ENCODE measurements around the gene ACE2. TPM values are rescaled to one million over a fixed set of nuclear protein-coding genes. Genes with fewer than 3 reads are reported as not detected.

ACE2 gene
- total RNA-seq, 1 donor from 2014 or later: 0.11 TPM

DNA sequence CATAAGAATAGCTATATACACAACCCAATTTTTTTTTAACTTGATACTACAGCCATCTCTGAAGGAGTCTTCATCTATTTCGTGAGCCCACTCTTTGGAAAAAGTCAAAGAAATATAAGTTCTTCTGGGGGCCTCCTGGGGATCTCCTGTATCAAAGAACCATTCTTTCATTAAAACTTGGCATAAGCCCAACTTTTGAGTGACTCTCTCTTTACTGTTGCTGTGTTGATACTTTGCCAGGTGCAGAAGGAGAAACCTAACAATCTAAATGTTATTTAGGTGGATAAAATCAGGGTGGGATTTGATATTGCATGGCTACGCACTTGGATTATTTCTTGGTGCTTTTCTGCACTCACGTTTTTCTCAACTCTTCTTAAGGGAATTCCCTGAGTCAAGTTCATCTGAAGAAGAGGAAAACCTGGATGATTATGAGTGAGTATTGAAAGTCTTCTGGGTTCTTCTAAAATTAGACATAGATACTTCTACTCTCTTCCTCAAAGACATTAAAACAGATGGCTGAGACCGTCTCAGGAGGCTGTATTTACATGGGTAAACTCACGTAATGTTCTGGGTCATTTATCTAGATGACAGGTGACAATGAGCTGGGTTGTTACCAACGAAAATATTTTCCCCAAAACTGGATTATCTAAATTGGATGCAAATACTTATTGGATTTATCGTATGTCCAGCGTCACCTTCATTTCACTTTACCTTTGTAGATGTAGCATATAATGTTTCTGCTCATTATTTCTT lies 74.9 kb downstream of the ACE2 start:
- H3K27me3 ChIP-seq: no peaks in the 10 kb centered on the region
- intact Hi-C loops (cut with DNase I): no loop called here
- TF ChIP-seq, protein P1, sequence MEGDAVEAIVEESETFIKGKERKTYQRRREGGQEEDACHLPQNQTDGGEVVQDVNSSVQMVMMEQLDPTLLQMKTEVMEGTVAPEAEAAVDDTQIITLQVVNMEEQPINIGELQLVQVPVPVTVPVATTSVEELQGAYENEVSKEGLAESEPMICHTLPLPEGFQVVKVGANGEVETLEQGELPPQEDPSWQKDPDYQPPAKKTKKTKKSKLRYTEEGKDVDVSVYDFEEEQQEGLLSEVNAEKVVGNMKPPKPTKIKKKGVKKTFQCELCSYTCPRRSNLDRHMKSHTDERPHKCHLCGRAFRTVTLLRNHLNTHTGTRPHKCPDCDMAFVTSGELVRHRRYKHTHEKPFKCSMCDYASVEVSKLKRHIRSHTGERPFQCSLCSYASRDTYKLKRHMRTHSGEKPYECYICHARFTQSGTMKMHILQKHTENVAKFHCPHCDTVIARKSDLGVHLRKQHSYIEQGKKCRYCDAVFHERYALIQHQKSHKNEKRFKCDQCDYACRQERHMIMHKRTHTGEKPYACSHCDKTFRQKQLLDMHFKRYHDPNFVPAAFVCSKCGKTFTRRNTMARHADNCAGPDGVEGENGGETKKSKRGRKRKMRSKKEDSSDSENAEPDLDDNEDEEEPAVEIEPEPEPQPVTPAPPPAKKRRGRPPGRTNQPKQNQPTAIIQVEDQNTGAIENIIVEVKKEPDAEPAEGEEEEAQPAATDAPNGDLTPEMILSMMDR (IDR thresholded peaks at IDR 0.05): no peak
- no peaks in the 10 kb centered on the region for H3K9me3 ChIP-seq
- H3K4me1 ChIP-seq: no peaks in the 10 kb centered on the region
- H3K27ac ChIP-seq: no peak overlapping the region
- DNase-seq (ENCODE audit: low spot score in 2 of 2): no peak
- no peak overlapping the region for H3K4me3 ChIP-seq
- H3K36me3 ChIP-seq: no peaks in the 10 kb centered on the region

DNA sequence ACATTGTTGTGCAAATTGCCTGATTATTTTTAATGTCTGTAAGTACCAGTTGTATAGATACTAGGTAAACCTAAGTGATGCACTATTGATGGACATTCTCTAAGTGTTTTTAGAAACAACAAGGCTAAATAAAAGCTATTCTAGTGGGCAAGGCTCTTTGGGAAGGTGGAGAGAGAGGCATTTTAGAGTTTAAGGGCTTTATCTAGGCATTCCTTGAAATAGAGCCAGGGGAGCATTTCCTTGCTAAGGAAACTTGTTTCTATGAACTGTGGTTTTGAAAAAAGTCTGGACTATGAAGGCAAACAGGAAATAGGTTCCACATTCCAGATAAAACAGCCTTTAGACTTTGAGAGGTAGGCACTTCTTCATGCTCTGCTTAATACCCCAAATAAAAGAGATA lies 76.3 kb downstream of the ACE2 start:
- Histone ChIP-seq H3K27me3 (no peaks in the 10 kb centered on the region), H3K27ac (no peak overlapping the region), H3K4me3 (no peak overlapping the region), H3K9me3 (no peaks in the 10 kb centered on the region), H3K4me1 (no peaks in the 10 kb centered on the region), H3K36me3 (no peaks in the 10 kb centered on the region)
- DNase-seq (ENCODE audit: low spot score in 2 of 2): no peak
- TF ChIP-seq, protein P1 (IDR thresholded peaks at IDR 0.05): no peak
- intact Hi-C loops (cut with DNase I): no loop called here

DNA sequence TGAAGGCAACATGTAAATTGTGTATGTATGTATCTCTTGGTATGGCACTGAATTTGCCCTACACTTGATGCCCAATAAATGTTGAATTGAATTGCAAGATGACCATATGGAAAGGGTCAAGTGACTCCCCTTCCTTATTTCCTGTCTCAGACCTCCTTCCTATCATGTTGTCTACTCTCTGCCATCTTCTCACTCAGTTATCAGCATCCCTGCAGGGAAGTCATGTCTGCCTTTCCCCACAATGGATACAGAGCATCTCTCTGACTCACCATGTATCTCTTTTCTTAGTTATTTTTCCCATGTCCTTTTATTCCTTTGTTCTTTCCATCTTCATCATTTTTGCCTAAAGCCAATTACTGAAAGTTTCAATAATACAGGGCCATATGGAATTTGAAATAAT lies 77.7 kb downstream of the ACE2 start:
- H3K36me3 ChIP-seq: no peaks in the 10 kb centered on the region
- intact Hi-C loops (cut with DNase I): no loop called here
- H3K4me3 ChIP-seq: no peak overlapping the region
- H3K9me3 ChIP-seq: no peaks in the 10 kb centered on the region
- no peak overlapping the region for H3K27ac ChIP-seq
- no peaks in the 10 kb centered on the region for H3K4me1 ChIP-seq
- no peak for DNase-seq (ENCODE audit: low spot score in 2 of 2)
- TF ChIP-seq, protein P1 (IDR thresholded peaks at IDR 0.05): no peak
- H3K27me3 ChIP-seq: no peaks in the 10 kb centered on the region

DNA sequence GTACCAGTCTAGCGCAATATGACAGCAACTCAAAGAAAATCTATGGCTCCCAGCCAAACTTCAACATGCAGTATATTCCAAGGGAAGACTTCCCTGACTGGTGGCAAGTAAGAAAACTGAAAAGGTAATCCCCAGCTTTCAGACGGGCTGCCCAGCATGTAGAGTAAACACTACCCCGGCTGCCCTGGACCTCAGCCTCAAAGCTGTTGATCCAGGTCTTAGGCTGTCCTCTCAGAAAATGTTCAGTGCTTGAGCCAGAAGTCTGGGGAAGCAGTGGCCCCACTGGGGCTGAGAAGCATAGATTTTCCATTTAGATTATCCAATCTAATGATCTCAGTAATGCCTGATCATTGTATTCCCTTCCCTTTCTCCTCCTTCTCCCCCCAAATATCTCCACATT lies 78.3 kb downstream of the ACE2 start:
- Histone ChIP-seq H3K9me3 (no peaks in the 10 kb centered on the region), H3K27ac (no peak overlapping the region), H3K27me3 (no peaks in the 10 kb centered on the region), H3K4me3 (no peak overlapping the region), H3K36me3 (no peaks in the 10 kb centered on the region), H3K4me1 (no peaks in the 10 kb centered on the region)
- intact Hi-C loops (cut with DNase I): no loop called here
- TF ChIP-seq, protein P1 (IDR thresholded peaks at IDR 0.05): no peak
- DNase-seq (ENCODE audit: low spot score in 2 of 2): no peak

DNA sequence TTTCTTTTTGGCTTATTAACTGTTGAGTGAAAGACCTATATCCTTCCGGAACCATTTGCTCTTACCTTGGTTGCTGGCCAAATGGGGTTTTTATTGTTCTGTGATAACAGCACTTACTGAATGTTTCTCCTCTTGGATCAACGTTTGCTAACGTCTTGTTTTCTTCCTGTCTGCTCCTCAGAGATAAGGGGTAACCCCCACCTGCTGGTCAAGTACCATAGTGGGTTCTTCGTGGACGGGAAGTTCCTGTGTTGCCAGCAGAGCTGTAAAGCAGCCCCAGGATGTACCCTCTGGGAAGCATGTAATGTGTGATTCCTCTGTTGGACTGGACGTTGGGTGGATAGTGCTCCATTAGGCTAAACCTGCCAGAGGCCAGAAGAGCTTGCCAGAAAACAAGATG lies 84.8 kb downstream of the ACE2 start:
- no peaks in the 10 kb centered on the region for H3K27me3 ChIP-seq
- H3K27ac ChIP-seq: no peak overlapping the region
- DNase-seq (ENCODE audit: low spot score in 2 of 2): no peak
- H3K36me3 ChIP-seq: no peaks in the 10 kb centered on the region
- H3K9me3 ChIP-seq: no peaks in the 10 kb centered on the region
- H3K4me1 ChIP-seq: no peaks in the 10 kb centered on the region
- intact Hi-C loops (cut with DNase I): no loop called here
- TF ChIP-seq, protein P1 (IDR thresholded peaks at IDR 0.05): no peak
- no peak overlapping the region for H3K4me3 ChIP-seq

DNA sequence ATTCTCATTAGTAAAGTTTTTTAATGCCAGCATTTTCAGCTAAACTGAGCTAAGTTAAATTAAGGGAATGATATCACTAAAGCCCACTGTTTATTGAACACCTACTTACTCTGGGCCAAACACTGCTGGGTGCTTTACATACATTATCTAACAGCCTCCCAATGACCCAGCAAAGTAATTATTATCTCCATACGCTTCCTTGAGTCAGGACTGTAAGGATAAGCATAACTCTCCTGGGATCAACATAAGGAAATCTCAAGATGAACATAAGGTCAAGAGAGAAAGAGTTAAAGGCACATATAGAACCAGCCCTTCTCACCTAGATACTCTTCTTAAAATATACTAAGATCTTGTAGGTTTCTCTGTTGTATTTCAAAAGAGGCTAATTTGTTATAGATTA lies 86.5 kb downstream of the ACE2 start:
- no peak overlapping the region for H3K27ac ChIP-seq
- intact Hi-C loops (cut with DNase I): no loop called here
- no peak for DNase-seq (ENCODE audit: low spot score in 2 of 2)
- H3K4me1 ChIP-seq: no peaks in the 10 kb centered on the region
- H3K9me3 ChIP-seq: no peaks in the 10 kb centered on the region
- H3K36me3 ChIP-seq: no peaks in the 10 kb centered on the region
- H3K27me3 ChIP-seq: no peaks in the 10 kb centered on the region
- TF ChIP-seq, protein P1 (IDR thresholded peaks at IDR 0.05): no peak
- H3K4me3 ChIP-seq: no peak overlapping the region
